K562 (cell line): ENCODE data around the gene NBPF4. TPM values are rescaled to one million over a fixed set of nuclear protein-coding genes. Genes with fewer than 3 reads are reported as not detected.
A peak's percentile ranks its signal among the peaks of the same experiment; 100 is the strongest.

ENCODE experiments used
- BHLHE40 ChIP-seq: IDR thresholded peaks from 2 replicates; pipeline ENCODE4 v1.6.1; 2011; ENCODE audit warnings: low read length, improper control_type of control experiment
- CBFB ChIP-seq: sonication (generic); formaldehyde crosslinking; IDR thresholded peaks from 2 replicates; pipeline ENCODE4 v1.4.0; 2020; ENCODE audit warnings: mild to moderate bottlenecking, missing genetic modification reagents
- CCAR2 ChIP-seq: fragments of 200-400 bp; formaldehyde crosslinking; IDR thresholded peaks from 2 replicates; pipeline ENCODE4 v1.6.1; 2017; ENCODE audit warnings: mild to moderate bottlenecking, low read depth, low read length
- CHD1 ChIP-seq: fragments of 200-600 bp; sonication (generic); IDR thresholded peaks from one replicate; pipeline ENCODE4 v1.6.1; 2012; ENCODE audit warnings: mild to moderate bottlenecking, moderate library complexity, low read length, inconsistent platforms
- HIVEP1 ChIP-seq: fragments of 250-450 bp; sonication (Bioruptor Pico); IDR thresholded peaks from 2 replicates; pipeline ENCODE4 v1.4.0; 2020; ENCODE audit warnings: mild to moderate bottlenecking
- PHB ChIP-seq: fragments of 250-450 bp; sonication (Bioruptor Pico); IDR thresholded peaks from 2 replicates; pipeline ENCODE4 v1.5.0; 2021
- SAP30 ChIP-seq: fragments of 200-600 bp; sonication (generic); IDR thresholded peaks from 2 replicates; pipeline ENCODE4 v1.6.1; 2012; ENCODE audit warnings: borderline replicate concordance, low read depth, mild to moderate bottlenecking, moderate library complexity, low read length, control low read depth, inconsistent platforms; ENCODE audit not compliant: insufficient read depth, poor library complexity, severe bottlenecking
- TCF7 ChIP-seq: sonication (generic); IDR thresholded peaks from 2 replicates; pipeline ENCODE4 v1.6.1; 2016; ENCODE audit warnings: antibody characterized with exemption, borderline replicate concordance
- ZNF274 ChIP-seq: IDR thresholded peaks from 2 replicates; pipeline ENCODE4 v1.6.1; 2011; ENCODE audit warnings: low read depth, mild to moderate bottlenecking, low read length, moderate library complexity, borderline replicate concordance
- ZNF3 ChIP-seq: fragments of 250-450 bp; sonication (Bioruptor Pico); IDR thresholded peaks from 2 replicates; pipeline ENCODE4 v1.5.0; 2021; ENCODE audit warnings: mild to moderate bottlenecking, moderate library complexity
- ZNF780A ChIP-seq: fragments of 250-450 bp; sonication (Bioruptor Pico); IDR thresholded peaks from 2 replicates; pipeline ENCODE4 v1.5.0; 2021; ENCODE audit warnings: mild to moderate bottlenecking
- polyA plus RNA-seq, 8 experiments: library from polyadenylated mRNA; depleted of rRNA in 4 of 8; stranded (reverse) in 5 of 8; unstranded in 3 of 8; fragments of >200 nt; fragmentation: Nextera tagmentation in 2 of 8; fragmentation: Illumina TruSeq in 1 of 8; extraction: Ambion mirVana in 2 of 8; extraction: Trizol in 1 of 8; gene quantifications; 2 replicates each; pipeline versions ENCODE4 v1.2.1 to v1.2.3, GENCODE V29; 2011 to 2014; ENCODE audit warnings: inconsistent platforms in 1 of 8, missing spikeins in 1 of 8
- total RNA-seq, 7 experiments: library from RNA; depleted of rRNA in 6 of 7; stranded (reverse); fragments of >200 nt in 6 of 7; fragmentation: Illumina TruSeq in 2 of 7; extraction: Trizol in 2 of 7; gene quantifications; 2 replicates each; pipeline versions ENCODE4 v1.2.1 to v1.2.3, GENCODE V29; 2011 to 2021; ENCODE audit warnings: low replicate concordance in 1 of 7
- TF ChIP-seq, protein P1 (sequence below): fragments of 250-450 bp; sonication (Bioruptor Pico); IDR thresholded peaks from 2 replicates; pipeline ENCODE4 v1.8.0; 2021; ENCODE audit warnings: moderate library complexity, mild to moderate bottlenecking, inconsistent platforms
- TF ChIP-seq, protein P2 (sequence below): sonication (generic); formaldehyde crosslinking; IDR thresholded peaks from 2 replicates; pipeline ENCODE4 v1.8.1; 2023; ENCODE audit warnings: mild to moderate bottlenecking, missing genetic modification reagents
- TF ChIP-seq, protein P3 (sequence below): fragments of 450-650 bp; formaldehyde crosslinking; IDR thresholded peaks from 2 replicates; pipeline ENCODE4 v1.4.0; 2020; ENCODE audit warnings: mild to moderate bottlenecking
- TF ChIP-seq, protein P4 (sequence below): conservative IDR thresholded peaks from 2 replicates; pipeline ENCODE4 v1.6.1; 2011; ENCODE audit warnings: low read depth, mild to moderate bottlenecking, low read length; ENCODE audit not compliant: control insufficient read depth
- TF ChIP-seq, protein P5 (sequence below): sonication (generic); formaldehyde crosslinking; IDR thresholded peaks from 2 replicates; pipeline ENCODE4 v1.8.0; 2023; ENCODE audit warnings: mild to moderate bottlenecking, missing genetic modification reagents
- TF ChIP-seq, protein P6 (sequence below): sonication (generic); formaldehyde crosslinking; IDR thresholded peaks from 2 replicates; pipeline ENCODE4 v1.8.1; 2023; ENCODE audit warnings: mild to moderate bottlenecking, missing genetic modification reagents, moderate library complexity

The NBPF4 gene
- total and polyA plus RNA-seq, 9 of the 15 experiments (the other 6 are each of a cell fraction or from before 2014, with no cell fraction given), result 3.6 to 10.4 (median 5.9) TPM

DNA sequence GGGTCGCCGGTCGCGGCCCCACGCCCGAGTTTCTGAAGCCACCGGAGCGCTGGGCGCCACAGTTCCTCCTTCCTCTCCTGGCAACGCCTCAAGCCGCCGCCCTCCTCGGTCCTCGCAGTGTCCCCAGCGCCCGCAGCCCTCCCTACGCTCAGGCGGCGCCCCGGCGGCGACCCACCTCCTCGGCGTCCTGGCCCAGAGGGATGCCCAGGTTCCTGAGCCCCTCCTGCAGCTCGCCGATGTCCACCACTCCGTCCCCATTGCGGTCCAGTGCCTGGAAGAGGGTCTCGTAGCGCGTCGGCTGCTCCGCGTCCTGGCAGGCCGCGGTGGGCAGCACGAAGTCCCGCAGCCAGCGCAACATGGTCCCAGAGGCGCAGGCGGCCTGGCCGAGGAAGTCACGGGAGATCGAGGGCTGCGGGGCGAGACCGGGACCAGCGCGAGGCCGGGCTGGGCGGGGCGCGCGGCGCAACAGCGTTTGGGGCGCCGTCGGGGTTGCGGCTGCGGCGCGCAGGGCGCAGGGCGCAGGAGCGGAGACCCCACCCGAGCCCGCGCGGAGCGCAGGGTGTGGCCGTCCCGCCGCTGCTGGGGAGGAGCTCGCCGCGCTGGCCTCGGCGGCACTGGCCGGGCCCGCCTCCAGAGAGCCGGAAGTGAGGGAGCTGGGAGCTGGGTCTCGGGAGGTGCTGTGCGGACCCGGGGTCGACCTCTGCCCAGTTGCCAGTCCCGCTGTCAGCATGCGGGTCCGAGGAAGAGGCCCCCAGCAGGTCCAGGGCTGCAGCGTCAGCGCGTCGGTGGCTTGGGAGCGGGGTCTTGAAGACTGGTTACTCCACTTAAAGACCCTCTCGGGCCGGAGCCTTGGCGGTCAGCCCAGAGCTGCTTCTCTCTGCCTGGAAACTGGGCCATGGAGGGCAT, 43.8 kb downstream of the NBPF4 start, which contains the start of gene SLC25A24 (continued):
- TF ChIP-seq, protein P1, sequence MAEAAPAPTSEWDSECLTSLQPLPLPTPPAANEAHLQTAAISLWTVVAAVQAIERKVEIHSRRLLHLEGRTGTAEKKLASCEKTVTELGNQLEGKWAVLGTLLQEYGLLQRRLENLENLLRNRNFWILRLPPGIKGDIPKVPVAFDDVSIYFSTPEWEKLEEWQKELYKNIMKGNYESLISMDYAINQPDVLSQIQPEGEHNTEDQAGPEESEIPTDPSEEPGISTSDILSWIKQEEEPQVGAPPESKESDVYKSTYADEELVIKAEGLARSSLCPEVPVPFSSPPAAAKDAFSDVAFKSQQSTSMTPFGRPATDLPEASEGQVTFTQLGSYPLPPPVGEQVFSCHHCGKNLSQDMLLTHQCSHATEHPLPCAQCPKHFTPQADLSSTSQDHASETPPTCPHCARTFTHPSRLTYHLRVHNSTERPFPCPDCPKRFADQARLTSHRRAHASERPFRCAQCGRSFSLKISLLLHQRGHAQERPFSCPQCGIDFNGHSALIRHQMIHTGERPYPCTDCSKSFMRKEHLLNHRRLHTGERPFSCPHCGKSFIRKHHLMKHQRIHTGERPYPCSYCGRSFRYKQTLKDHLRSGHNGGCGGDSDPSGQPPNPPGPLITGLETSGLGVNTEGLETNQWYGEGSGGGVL (CRISPR knock-in tag), result no peak
- peak; percentile 73; the same call in 1 of the 2 replicates for TF ChIP-seq PHB (CRISPR knock-in tag)
- no peak for TF ChIP-seq TCF7
- no peak for TF ChIP-seq ZNF780A
- TF ChIP-seq, protein P2, sequence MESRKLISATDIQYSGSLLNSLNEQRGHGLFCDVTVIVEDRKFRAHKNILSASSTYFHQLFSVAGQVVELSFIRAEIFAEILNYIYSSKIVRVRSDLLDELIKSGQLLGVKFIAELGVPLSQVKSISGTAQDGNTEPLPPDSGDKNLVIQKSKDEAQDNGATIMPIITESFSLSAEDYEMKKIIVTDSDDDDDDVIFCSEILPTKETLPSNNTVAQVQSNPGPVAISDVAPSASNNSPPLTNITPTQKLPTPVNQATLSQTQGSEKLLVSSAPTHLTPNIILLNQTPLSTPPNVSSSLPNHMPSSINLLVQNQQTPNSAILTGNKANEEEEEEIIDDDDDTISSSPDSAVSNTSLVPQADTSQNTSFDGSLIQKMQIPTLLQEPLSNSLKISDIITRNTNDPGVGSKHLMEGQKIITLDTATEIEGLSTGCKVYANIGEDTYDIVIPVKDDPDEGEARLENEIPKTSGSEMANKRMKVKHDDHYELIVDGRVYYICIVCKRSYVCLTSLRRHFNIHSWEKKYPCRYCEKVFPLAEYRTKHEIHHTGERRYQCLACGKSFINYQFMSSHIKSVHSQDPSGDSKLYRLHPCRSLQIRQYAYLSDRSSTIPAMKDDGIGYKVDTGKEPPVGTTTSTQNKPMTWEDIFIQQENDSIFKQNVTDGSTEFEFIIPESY, result 0 out of 2 replicates have a peak, but pooled peaks have one; percentile 38
- TF ChIP-seq BHLHE40, result peak; percentile 35; the same call in 1 of the 2 replicates
- TF ChIP-seq CCAR2, result no peak
- TF ChIP-seq HIVEP1 (CRISPR knock-in tag), result 0 out of 2 replicates have a peak, but pooled peaks have one; percentile 82
- TF ChIP-seq, protein P3, sequence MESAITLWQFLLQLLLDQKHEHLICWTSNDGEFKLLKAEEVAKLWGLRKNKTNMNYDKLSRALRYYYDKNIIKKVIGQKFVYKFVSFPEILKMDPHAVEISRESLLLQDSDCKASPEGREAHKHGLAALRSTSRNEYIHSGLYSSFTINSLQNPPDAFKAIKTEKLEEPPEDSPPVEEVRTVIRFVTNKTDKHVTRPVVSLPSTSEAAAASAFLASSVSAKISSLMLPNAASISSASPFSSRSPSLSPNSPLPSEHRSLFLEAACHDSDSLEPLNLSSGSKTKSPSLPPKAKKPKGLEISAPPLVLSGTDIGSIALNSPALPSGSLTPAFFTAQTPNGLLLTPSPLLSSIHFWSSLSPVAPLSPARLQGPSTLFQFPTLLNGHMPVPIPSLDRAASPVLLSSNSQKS (CRISPR knock-in tag), result no peak
- TF ChIP-seq SAP30, result peak; percentile 84
- no peak for TF ChIP-seq CBFB
- 0 out of 2 replicates have a peak, but pooled peaks have one; percentile 27 for TF ChIP-seq ZNF274
- TF ChIP-seq, protein P4, sequence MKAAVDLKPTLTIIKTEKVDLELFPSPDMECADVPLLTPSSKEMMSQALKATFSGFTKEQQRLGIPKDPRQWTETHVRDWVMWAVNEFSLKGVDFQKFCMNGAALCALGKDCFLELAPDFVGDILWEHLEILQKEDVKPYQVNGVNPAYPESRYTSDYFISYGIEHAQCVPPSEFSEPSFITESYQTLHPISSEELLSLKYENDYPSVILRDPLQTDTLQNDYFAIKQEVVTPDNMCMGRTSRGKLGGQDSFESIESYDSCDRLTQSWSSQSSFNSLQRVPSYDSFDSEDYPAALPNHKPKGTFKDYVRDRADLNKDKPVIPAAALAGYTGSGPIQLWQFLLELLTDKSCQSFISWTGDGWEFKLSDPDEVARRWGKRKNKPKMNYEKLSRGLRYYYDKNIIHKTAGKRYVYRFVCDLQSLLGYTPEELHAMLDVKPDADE, result peak; percentile 61
- TF ChIP-seq, protein P5, sequence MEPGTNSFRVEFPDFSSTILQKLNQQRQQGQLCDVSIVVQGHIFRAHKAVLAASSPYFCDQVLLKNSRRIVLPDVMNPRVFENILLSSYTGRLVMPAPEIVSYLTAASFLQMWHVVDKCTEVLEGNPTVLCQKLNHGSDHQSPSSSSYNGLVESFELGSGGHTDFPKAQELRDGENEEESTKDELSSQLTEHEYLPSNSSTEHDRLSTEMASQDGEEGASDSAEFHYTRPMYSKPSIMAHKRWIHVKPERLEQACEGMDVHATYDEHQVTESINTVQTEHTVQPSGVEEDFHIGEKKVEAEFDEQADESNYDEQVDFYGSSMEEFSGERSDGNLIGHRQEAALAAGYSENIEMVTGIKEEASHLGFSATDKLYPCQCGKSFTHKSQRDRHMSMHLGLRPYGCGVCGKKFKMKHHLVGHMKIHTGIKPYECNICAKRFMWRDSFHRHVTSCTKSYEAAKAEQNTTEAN, result no peak
- TF ChIP-seq, protein P6, sequence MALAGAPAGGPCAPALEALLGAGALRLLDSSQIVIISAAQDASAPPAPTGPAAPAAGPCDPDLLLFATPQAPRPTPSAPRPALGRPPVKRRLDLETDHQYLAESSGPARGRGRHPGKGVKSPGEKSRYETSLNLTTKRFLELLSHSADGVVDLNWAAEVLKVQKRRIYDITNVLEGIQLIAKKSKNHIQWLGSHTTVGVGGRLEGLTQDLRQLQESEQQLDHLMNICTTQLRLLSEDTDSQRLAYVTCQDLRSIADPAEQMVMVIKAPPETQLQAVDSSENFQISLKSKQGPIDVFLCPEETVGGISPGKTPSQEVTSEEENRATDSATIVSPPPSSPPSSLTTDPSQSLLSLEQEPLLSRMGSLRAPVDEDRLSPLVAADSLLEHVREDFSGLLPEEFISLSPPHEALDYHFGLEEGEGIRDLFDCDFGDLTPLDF (CRISPR knock-in tag), result peak; percentile 78; the same call in 1 of the 2 replicates
- no peak for TF ChIP-seq ZNF3 (CRISPR knock-in tag)
- peak; percentile 25 for TF ChIP-seq CHD1
